Melanocyte of skin (primary cell): ENCODE data around the gene SLC35F3. TPM values are rescaled to one million over a fixed set of nuclear protein-coding genes. Genes with fewer than 3 reads are reported as not detected.

ENCODE experiments used
- small RNA-seq, 2 donors: library from RNA; depleted of rRNA; stranded (forward); fragments of <200 nt; gene quantifications; one replicate each; pipeline ENCODE3, GENCODE V24; 2012
- total RNA-seq, 2 donors: library from RNA; depleted of rRNA; stranded (reverse); fragments of >200 nt; gene quantifications; 2 replicates each; pipeline ENCODE4 v1.2.3, GENCODE V29; 2012

The SLC35F3 gene
- total RNA-seq, result not detected

GRCh38 chr1:233904633-233905415 lies at the start of gene SLC35F3:
Gene SLC35F3, plus strand, starts transcription at chr1:233904676.

GRCh38 chr1:234373064-234373958 lies 468.8 kb downstream of the SLC35F3 start, which contains the start of gene COA6:
Gene COA6, plus strand, starts transcription at chr1:234373456. Its CDS starts 11 bp downstream, at chr1:234373467.

Small RNA genes within 50 kb of the gene (small RNA-seq; reads per million reads assigned to genes)
- 0 reads per million in 2 donors for gene MIR4671
